Middle frontal gyrus (tissue), 1 donor: ENCODE data around the gene PRKCQ.
"Not testable (repeated sequence)": the region's sequence is repeated elsewhere in the genome, so short reads cannot be mapped to it uniquely, and the experiment has no call there.

Experiments
- DNase-seq: peaks from one replicate; pipeline ENCODE4 v3.0.0-alpha.2; 2015; ENCODE audit warnings: low spot score; ENCODE audit errors: extremely low spot score

PRKCQ gene

DNA sequence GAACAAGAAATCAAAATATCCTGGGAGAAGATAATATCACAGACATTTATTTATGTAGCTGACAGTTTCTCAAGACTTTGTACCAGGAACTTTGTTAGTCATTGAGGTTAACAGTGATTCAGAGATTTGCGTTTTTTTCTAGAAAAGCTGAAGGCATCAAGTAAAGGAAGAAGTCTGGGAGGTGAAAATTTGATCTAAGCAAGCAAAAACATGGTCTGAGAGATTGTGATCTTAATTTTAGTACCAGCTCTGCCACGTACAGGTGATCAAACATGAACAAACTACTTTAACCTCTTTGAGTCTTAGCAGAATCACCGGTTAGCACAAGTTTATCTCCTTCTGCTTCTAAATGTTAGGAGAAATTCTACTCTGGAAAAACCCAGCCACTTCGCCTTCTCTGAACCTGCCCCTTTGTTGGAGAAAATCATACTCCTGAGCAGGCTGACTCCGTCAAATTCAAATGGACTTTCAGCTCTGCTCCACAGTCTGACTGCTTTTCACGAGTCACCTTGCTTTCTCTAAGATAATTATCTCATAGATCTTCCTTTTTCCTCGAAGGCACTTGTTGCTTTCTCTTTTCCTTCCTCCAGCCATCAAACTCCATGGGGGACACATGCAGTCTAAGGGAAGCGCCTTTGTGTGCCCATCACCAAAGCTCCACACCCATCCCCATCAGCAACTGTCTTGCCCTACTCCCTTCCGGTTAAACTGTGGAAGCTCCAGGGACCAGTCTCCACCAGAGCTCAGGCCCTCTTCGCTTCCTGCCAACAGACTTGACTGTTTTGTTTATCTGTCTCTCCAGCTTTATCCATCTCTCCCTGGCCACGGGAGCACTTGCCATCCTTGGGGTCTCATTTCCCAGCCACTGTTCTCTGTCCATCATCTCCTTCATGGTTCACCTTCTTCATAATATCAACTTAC is 86.3 kb downstream of the PRKCQ start:
- DNase-seq, result no peak

GRCh38 chr10:6492896-6493295 is 87.2 kb downstream of the PRKCQ start:
- no peak for DNase-seq

DNA sequence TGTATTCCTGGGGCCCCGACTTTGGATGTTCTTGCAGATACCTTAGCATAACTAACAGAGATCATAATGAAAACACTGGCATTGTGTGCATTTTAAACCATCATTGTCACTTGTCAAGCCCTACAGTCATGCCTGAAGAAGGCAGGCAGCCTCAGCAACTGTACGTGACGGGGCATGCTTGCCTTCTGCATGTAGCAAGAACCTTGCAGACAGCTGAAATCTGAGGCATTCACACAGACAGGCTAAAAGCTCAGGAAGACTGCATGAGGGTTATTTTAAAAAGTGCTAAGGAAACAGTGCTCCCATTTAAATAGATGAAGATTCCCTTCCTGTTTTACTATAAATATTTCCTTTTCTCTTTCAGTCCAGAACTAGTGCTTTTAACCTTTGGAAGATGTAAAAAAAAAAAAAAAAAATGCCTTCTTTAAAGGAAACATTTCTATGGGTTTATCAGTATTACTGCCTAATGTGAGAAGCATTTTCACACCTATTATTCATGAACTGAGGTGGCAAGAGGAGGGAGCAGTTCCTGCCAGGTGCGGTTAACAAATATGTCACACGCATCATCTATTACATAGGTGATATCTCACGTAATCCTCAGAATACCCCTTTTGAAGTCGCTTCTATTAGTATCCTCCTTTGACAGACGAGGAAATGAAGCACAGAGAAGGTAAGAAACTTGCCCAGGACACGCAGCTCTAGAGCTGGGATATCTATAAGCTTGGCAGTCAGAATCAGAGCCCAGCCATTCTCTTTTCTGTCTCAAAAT is 88.1 kb downstream of the PRKCQ start:
- DNase-seq, result no peak

- no peak for DNase-seq
These were observed 89.5 kb downstream of the PRKCQ start for GRCh38 chr10:6490614-6491013.

GRCh38 chr10:6487920-6488319 is 92.2 kb downstream of the PRKCQ start:
- DNase-seq, result no peak

GRCh38 chr10:6486309-6486708 is 93.8 kb downstream of the PRKCQ start:
- no peak for DNase-seq

- DNase-seq, result no peak
These were observed 97.2 kb downstream of the PRKCQ start for GRCh38 chr10:6482737-6483357.

DNA sequence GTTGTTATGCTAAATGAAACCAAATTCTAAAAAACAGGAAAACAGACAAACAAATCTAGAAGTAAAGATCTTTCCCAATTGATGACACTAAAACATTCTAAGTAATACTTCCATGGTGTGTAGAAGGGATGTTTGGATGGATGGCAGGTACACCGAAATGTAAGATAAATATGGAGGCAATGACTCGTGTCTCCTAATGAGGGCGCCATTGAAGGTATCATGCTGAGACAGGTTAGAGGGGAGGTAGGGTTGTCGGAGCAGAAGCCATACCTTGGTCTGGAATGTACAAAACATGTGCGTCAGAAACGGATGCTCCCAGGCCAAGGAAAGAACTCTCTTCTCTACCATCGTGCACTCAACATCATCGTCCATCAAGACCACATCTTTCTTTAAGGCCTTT is 101.4 kb downstream of the PRKCQ start:
- DNase-seq, result no peak

DNA sequence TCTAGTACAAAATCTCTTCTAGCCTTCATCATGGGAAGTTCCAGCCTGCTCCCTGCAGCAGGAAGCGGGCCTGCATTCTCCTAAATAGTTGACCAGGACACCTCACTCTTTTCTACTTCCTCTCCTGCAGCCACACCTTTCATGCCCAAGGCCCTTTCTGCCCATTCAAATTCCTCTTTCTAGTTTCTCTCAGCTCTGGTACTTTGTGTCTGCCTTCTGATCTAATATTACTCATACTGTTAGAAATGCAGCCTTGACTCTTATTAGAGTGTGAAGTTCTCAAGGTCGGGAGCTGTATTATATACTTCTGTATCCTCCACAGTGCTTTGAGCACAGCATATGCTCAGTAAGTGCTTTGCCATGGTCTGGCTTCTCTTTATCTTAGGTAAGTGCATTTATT is 103.1 kb downstream of the PRKCQ start:
- DNase-seq, result no peak

DNA sequence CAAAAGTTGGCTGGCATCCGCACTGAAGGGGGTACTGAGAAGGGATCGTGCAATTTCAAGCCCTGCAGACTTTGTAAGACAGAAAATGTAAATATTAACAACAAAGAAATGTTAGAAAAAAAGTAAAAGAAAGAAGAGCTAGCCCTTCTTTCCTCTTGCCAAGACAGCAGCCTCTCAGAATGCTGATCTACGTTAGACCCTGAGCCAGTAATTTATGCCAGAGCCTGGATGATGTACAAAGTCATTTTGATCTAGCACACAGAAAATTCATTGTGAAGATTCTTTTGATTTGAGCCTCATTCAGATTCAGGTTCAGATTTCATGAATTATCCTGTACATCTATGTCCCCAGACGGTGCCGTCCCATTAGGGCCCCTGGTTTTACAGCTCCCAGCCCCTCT is 105.2 kb downstream of the PRKCQ start:
- no peak for DNase-seq

GRCh38 chr10:6473901-6474370 is 106.1 kb downstream of the PRKCQ start:
- no peak for DNase-seq

DNA sequence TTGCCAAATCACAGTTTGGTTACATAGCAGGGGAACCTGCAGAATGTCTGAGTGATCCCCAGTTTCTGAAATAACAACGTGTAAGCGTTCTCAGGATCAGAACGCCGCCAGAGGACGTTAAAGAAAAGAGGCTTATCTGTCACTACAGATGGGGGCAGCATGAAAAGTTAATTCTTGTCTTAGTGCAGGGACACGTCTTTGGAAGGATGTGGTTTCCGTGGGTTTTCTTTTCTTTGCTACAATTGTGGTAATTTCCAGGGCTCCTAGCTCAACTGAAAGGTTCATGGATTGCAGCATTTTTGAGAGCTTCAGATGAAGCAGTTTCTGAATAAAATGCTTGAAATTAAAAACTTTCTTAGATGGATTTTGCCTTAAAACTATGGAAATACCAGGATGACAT is 106.6 kb downstream of the PRKCQ start:
- DNase-seq, result no peak

DNA sequence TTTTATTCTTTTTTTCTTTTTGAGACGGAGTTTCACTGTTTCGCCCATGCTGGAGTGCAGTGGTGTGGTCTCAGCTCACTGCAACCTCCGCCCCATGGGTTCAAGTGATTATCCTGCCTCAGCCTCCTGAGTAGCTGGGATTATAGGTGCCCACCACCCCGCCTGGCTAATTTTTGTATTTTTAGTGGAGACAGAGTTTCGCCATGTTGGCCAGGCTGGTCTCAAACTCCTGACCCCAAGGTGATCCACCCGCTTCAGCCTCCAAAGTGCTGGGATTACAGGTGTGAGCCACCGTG is 107.4 kb downstream of the PRKCQ start:
- not testable (repeated sequence) for DNase-seq

- no peak for DNase-seq
These were observed 109.0 kb downstream of the PRKCQ start for GRCh38 chr10:6470894-6471618.

GRCh38 chr10:6469661-6470060 is 110.4 kb downstream of the PRKCQ start:
- DNase-seq, result no peak

DNA sequence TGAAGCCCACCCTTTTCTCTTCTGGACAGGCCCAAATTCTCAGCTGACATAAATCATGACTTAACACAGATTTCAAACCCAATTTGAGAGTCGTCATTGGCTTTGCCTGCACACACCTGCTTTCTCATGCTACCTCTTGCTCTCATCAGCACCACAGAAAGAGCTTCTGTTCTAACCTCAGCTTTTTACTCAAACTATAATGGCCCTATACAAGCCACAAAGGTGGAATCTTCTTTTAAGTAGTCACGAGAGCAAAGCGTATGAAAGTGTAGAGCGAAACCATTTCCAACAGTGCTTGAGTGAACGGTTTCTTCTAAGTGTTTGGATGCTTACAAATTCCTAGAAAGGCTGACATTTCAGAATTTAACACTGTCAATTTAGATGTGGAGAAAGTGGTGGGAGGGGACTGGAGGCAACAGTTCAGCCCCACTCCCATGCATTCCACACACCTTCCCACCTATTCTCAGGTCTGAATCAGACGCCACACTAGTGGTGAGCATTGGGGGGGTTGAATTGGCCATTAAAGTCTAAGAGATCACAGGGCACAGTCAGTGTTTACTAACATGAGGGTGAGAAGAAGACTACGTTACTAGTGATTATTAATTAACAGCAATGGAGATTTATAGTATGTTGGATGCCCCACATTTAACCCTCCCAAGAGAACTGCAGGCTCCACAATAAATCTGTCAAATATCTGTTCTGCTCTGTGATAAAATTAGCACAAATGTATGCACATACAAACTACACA is 114.0 kb downstream of the PRKCQ start:
- no peak for DNase-seq

- DNase-seq, result no peak
These were observed 114.6 kb downstream of the PRKCQ start for GRCh38 chr10:6465437-6465836.

DNA sequence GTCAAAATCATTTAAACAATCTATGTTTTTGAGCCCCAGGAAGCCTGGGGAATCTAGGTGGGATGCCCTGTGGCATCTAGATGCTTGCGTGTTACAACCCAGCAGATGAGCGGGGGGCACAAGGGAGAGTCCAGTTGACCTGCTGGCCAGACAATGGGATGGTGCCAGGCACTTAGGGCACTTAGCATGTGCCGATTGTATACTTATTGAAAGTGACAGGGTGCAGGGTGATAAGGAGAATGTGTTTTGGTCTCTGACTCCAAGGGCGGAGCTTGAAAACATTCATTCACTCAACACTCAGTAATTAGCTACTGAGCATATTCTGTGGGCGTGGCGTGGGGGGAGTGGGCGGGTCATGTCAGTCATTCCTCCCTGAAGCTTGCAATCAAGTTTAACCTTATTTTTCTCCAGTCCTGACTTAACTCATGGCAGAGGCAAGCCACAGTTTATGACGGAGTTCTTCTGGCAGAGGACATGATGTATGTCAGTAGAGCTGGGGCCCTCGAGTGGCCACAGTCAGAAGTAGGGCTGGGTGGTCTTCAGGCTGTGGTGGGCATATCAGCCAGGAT is 115.1 kb downstream of the PRKCQ start:
- no peak for DNase-seq

DNA sequence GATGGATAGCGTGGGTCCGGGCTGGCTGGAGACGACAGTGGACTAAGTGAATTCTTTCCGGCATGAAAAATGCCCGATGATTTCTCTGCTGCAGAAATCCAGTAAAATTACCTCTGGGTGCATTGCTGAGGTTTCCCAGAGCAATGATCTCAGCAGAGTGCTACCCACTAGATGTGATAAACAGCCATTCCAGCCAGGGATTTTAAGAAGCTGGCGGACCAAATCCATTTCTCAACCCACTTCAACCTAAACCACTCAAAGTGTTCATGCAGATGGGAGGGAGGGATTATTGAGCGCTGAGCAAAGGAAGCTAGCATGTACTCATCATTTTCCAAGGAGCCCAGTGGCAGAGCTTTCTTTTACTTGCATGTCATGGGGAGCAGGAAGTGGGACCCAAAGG is 116.7 kb downstream of the PRKCQ start:
- no peak for DNase-seq

DNA sequence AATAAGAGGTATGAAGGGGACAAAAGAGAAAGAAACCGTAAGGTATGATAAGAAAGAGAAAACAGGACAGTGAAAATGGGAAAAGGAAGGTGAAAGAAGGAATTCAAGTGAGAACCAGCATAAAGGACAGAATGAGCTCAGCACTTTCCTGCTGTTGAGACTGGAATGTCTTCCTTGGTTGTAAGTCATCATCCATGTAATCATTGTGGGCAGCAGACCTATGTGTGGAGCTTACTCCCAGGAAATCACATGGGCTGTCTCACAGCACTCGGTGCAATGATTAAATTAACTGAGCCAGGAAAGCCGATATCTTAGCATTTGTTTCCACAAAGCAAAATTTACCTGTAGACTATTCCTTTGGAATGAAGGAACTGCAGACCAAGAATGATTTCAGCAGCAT is 118.1 kb downstream of the PRKCQ start:
- no peak for DNase-seq
